GM18499 (cell line): ENCODE data around the gene FBXL16.
A peak's percentile ranks its signal among the peaks of the same experiment; 100 is the strongest.

Experiments used
- ATAC-seq: cut with Tn5 transposase; IDR thresholded peaks from one replicate; pipeline ENCODE4 v1.9.1; 2021; ENCODE audit warnings: moderate number of reproducible peaks; ENCODE audit not compliant: insufficient read depth, unreplicated experiment

The FBXL16 gene

DNA sequence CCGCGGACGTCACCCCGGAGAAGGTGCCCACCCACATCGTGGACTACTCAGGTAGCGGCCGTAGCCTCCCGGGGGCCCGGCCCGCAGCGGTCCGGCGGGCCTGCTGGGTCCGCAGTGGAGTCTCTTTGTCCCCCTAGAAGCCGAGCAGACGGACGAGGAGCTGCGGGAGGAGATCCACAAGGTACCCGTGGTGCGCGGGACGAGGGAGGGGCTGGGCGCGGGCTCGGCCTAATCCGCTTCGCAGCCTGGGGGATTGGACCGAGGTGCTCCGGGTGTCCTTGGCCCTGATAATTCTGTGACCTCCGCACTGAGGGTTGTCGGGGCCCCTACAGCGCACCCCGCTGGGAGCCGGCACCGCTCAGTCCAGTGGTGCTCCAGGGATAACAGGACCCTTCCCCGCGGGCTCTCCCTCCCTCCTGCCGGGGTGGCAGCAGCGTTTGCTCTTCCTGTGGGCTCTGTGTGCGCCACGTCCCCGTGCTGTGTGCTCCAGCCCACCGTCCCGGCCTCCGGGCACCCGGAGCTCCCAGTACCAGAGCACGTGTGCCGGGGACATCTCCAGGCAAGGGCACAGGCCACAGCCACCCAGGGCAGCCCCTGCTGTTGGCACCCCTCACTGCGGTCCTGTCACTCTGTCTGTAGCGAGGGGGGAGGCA lies 37.0 kb downstream of the FBXL16 start:
- ATAC-seq, result no peak

DNA sequence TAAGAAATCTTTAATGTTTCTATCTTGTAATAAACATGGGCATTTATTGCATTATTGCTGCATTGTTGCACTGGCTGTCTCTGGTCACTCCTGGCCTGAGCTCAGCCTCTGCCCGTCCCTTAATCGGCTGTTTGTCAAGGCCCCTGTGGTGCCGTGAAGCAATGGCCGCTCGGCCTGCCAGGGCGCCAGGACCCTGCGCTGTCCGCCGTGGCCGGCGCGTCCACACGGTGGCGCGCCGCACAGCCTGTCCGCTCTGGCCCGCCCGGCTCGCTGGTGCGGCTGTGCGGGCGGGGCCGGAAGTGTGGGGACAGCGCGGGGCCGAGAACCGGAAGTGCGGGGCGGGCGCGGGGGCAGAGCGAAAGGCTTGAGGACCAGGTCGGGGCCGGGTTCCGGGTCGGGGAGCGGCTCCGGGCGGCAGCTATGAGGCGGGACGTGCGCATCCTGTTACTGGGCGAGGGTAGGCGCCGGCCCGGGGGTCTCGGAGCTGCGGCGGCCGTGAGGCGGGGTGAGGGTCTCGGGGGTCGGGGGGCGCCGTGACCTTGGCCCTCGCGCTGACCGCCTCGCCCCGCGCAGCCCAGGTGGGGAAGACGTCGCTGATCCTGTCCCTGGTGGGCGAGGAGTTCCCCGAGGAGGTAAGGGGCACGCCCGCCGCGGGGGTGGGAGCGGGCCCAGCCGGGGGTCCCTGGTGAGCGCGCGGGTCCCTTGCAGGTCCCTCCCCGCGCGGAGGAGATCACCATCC lies 37.7 kb downstream of the FBXL16 start, which contains the start of gene RHOT2:
TSS of gene RHOT2 (plus strand) at position 353 of the 739 bp plus-strand sequence. CDS start at position 421, 68 bp downstream.
- no peak for ATAC-seq

DNA sequence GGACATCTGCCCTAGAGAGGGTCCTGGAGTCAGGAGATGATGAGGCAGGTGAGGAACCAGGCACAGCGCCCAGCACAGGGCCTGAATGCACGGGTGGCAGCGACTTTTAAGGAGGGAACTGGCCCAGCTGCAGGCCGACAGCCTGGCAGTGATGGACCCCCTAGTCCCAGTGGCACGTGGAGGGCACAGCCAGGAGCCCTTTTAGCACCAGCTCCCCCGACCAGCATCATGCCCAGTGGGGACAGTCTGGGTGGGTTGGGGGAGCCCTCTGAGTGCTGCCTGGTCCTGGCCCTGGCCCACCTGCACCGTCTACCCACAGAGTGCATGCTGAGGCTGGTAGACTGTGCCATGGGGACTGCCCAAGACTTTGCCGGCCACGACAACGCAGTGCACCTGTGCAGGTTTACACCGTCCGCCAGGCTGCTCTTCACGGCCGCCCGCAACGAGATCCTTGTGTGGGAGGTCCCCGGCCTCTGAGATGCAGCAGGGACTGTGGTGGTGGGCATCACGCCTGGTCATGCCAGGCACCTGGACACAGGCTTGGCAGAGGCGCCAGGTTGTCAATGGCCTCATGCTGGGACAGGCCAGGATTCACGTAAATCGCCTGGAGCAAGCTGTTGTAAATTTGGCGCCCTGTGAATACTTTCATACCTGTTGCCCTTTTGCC lies 38.4 kb downstream of the FBXL16 start:
- no peak for ATAC-seq

- no peak for ATAC-seq
These were observed 39.0 kb downstream of the FBXL16 start for GRCh38 chr16:666572-666971.

- ATAC-seq, result no peak
These were observed 43.0 kb downstream of the FBXL16 start for GRCh38 chr16:662597-662996.

DNA sequence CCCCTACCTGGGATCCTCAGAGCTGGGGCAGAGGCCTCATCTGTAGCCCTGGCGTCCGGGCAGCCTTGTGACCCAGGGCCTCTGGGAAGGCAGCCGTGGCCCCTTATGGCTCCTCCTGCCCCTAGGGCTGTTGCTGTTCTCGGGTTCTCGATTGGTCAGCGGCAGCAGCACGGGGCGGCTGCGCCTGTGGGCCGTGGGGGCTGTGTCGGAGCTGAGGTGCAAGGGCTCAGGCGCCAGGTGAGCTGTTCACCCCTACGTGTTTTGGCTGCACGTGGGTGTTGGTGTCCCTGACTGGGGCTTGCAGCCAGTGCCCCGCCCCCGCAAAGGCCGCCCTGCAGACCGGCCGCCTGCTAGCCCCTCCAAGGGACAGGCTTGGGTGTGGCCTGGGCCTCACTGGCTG lies 43.5 kb downstream of the FBXL16 start:
- ATAC-seq, result no peak

- no peak for ATAC-seq
These were observed 44.3 kb downstream of the FBXL16 start for GRCh38 chr16:661184-661821.

- ATAC-seq, result no peak
These were observed 45.0 kb downstream of the FBXL16 start for GRCh38 chr16:660459-661183.

GRCh38 chr16:660132-660458 lies 45.5 kb downstream of the FBXL16 start:
- ATAC-seq, result no peak

GRCh38 chr16:659618-660017 lies 46.0 kb downstream of the FBXL16 start:
- no peak for ATAC-seq

- no peak for ATAC-seq
These were observed 46.7 kb downstream of the FBXL16 start for GRCh38 chr16:658679-659571.

- no peak for ATAC-seq
These were observed 48.1 kb downstream of the FBXL16 start for GRCh38 chr16:657487-657886.

DNA sequence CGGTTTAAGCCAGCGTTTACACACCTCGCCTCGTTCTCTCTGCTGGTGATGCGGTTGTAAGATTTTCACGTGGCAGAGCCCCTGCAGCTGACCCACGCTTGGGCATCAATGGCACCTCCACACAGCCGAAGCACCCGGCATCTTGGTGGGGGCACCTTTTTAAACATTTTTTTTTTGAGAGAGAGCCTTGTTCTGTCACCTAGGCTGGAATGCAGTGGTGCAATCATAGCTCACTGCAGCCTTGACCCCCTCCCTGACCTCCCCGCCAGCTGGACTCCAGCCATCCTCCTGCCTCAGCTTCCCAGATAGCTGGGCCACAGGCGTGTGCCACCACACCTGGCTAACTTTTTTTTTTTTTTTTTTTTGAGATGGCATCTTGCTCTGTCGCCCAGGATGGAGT lies 51.6 kb downstream of the FBXL16 start:
- no peak for ATAC-seq

DNA sequence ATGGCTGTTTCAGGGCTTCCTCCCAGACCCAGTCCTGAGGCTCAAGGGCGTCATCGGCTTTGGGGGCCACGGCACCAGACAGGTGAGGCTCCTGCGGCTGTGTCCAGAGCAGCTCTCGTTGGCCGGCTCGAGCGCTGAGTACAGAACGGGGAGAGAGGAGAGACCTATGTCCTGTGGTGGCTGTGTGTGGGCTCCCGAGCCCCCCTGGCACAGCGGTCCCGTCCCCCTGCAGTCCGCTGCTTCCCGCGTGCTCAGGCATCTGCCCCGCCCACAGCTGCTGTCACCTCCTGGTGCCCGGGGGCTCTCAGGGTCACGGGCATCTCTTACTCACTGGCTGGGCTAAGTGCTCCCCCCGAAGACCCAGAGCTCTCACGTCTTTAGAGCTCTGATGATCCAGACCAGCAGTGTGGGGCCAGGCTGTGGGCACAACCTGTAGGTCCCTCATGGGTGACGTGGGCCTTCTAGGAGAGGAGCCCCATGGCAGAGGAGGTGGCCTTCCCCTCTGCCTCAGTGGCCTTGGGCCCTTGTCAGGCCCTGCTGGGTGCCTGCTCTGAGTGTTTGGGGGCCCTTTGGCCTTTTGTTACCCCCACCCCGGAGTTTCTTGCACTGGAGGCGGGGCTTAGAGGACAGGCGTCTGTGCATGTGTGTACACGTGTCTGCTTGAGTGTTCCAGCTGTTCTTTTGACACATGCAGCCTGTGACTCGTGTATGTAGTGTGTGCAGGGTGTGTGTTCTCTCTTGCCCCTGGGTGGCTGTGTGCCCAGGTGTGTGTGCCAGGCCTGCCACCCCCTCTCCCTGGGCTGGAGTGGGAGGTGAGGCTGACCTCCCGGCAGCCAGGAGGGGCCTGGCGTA lies 52.9 kb downstream of the FBXL16 start:
- no peak for ATAC-seq

DNA sequence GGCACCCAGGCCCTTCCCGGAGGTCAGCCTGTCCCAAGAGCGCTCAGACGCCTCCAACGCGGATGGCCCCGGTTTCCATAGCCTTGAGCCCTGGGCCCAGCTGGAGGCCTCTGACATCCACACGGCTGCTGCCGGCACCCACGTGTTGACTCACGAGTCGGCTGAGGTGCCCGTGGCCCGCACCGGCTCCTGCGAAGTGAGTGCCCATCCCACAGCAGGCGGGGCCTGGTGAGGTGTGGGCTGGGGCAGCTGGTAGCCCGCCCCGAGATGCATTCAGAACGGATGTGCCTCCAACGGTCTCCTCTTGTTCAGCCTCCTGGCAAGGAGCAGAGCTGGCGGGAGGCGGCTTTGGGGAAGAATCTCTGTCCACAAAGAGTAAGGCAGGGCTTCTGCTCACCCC lies 53.8 kb downstream of the FBXL16 start:
- ATAC-seq, result no peak

- ATAC-seq, result no peak
These were observed 56.0 kb downstream of the FBXL16 start for GRCh38 chr16:649631-650030.

DNA sequence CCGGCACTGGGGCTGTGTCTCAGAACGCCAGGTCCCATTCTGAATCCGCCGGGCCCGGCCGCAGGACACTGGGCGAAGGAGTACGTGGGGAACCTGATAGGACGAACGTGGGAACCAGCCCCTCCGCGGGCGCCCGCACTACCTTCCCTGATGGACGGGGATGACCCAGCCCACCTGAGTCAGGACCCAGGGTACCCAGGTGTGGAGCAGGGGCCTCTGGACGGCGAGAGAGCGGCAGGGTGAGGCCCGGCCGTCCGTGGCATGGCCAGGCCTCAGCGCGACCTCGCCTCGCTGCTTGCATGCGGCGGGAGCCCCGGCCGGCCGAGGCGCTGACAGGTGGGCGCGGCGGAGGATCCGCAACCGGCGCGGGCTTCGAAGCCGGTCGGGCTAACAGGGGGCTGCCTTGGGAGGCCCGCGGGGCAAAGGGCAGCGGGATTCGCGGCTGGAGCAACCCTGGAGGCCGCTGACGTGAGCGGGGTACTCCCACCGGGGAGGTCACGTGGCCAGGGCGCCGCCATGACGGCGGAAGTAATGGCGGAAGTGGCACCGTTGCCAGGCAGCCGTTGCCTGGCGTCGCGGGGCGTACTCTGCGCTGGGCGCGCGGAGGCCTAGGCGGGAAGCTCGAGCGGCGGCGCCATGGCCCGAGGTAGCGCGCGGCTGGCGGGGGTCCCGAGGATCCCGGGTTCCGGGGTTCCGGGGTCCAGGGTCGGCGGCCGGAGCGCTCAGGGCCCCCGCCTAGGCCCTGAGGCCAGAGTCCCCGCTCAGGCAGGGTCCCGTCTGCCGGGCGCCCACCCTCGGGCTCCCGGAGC lies 56.6 kb downstream of the FBXL16 start, which contains the start of gene WDR90:
TSS of gene WDR90 (plus strand) at position 585 of the 809 bp plus-strand sequence. CDS start at position 637, 52 bp downstream.
- ATAC-seq, result peak; percentile 39
